A549 (cell line): ENCODE results near the gene ASAP2. TPM values are rescaled to one million over a fixed set of nuclear protein-coding genes. Genes with fewer than 3 reads are reported as not detected.

Experiments used
- ATAC-seq, 2 experiments: fragments of 200-7000 bp in 1 of 2; fragments of >200 bp in 1 of 2; cut with Nextera tagmentation in 1 of 2; cut with Tn5 transposase in 1 of 2; 3 replicates each; pipeline versions ENCODE4 v1.8.0 to v1.9.1; 2018 to 2020; ENCODE audit warnings: mild to moderate bottlenecking in 1 of 2, moderate library complexity in 1 of 2
- CTCF ChIA-PET: fragments of 300-600 bp; sonication (Branson Sonifier 250); formaldehyde crosslinking; extraction: SDS; loops from one replicate; lab custom pipeline; 2021; ENCODE audit warnings: antibody characterized with exemption, inconsistent platforms; lab: Yijun Ruan, JAX
- POLR2A ChIA-PET: fragments of 350-600 bp; formaldehyde crosslinking; extraction: SDS; loops from one replicate; lab custom pipeline; 2021; ENCODE audit warnings: antibody characterized with exemption, inconsistent platforms; lab: Yijun Ruan, JAX
- DNase-seq, 2 experiments: peaks; one replicate each; pipeline versions ENCODE4 v3.0.0 to v3.0.0-alpha.2; 2011 to 2016; ENCODE audit warnings: low read depth in 1 of 2, low spot score in 1 of 2
- FAIRE-seq: peaks from 2 replicates; lab custom pipeline; 2011; peaks lifted over from hg19 to GRCh38; lab: Jason Lieb, UNC
- H3K27ac ChIP-seq, 2 experiments: fragments of >200 bp; sonication (Bioruptor Twin); formaldehyde crosslinking; 3 replicates each; pipeline ENCODE4 v1.5.1; 2016 to 2017
- H3K4me1 ChIP-seq: fragments of >200 bp; sonication (Bioruptor Twin); formaldehyde crosslinking; 3 replicates; pipeline ENCODE4 v1.6.1; 2016
- H3K4me2 ChIP-seq: fragments of >200 bp; sonication (Bioruptor Twin); formaldehyde crosslinking; 3 replicates; pipeline ENCODE4 v1.6.1; 2016
- H3K4me3 ChIP-seq: fragments of >200 bp; sonication (Bioruptor Twin); formaldehyde crosslinking; 3 replicates; pipeline ENCODE4 v1.5.1; 2016
- H3K9me3 ChIP-seq: fragments of >200 bp; sonication (Bioruptor Twin); formaldehyde crosslinking; 3 replicates; pipeline ENCODE4 v1.6.1; 2016
- CBX2 ChIP-seq: fragments of 200-600 bp; sonication (generic); IDR thresholded peaks from 2 replicates; pipeline ENCODE4 v1.6.1; 2016; ENCODE audit warnings: low read depth, mild to moderate bottlenecking, borderline replicate concordance
- CEBPB ChIP-seq, 2 experiments: fragments of >200 bp in 1 of 2; sonication (Bioruptor Twin) in 1 of 2; formaldehyde crosslinking in 1 of 2; IDR thresholded peaks; 2 replicates each; pipeline ENCODE4 v1.6.1; 2012 to 2016
- EHMT2 ChIP-seq: fragments of 200-600 bp; sonication (generic); IDR thresholded peaks from 2 replicates; pipeline ENCODE4 v1.6.1; 2016; ENCODE audit warnings: antibody characterized with exemption, low read depth, mild to moderate bottlenecking, moderate library complexity
- ELK1 ChIP-seq: fragments of 150-350 bp; IDR thresholded peaks from 2 replicates; pipeline ENCODE4 v1.6.1; 2014; ENCODE audit warnings: low read depth, mild to moderate bottlenecking, low read length
- FOSB ChIP-seq: fragments of 250-450 bp; sonication (Bioruptor Pico); IDR thresholded peaks from 2 replicates; pipeline ENCODE4 v1.5.0; 2020; ENCODE audit warnings: mild to moderate bottlenecking, moderate library complexity
- HEYL ChIP-seq: fragments of 250-450 bp; sonication (Bioruptor Pico); IDR thresholded peaks from 2 replicates; pipeline ENCODE4 v1.8.0; 2021; ENCODE audit warnings: mild to moderate bottlenecking, moderate library complexity
- KDM1A ChIP-seq: fragments of 200-600 bp; sonication (generic); IDR thresholded peaks from 2 replicates; pipeline ENCODE4 v1.6.1; 2016; ENCODE audit warnings: low read depth, mild to moderate bottlenecking
- MAX ChIP-seq: IDR thresholded peaks from 2 replicates; pipeline ENCODE4 v1.6.1; 2012
- NFE2L2 ChIP-seq: fragments of 150-350 bp; conservative IDR thresholded peaks from 2 replicates; pipeline ENCODE4 v1.6.1; 2014; ENCODE audit warnings: low read length
- POLR2A ChIP-seq: IDR thresholded peaks from 2 replicates; pipeline ENCODE4 v1.6.1; 2012; ENCODE audit warnings: mild to moderate bottlenecking, low read length
- RFX5 ChIP-seq: fragments of 450-650 bp; IDR thresholded peaks from 2 replicates; pipeline ENCODE4 v1.7.1; 2014; ENCODE audit warnings: antibody characterized with exemption, mild to moderate bottlenecking, moderate library complexity
- RNF2 ChIP-seq: fragments of 200-600 bp; sonication (generic); IDR thresholded peaks from 2 replicates; pipeline ENCODE4 v1.6.1; 2016; ENCODE audit warnings: low read depth, mild to moderate bottlenecking, antibody characterized with exemption, moderate library complexity, borderline replicate concordance
- ZSCAN20 ChIP-seq: fragments of 250-450 bp; sonication (Bioruptor Pico); IDR thresholded peaks from 2 replicates; pipeline ENCODE4 v1.8.0; 2022; ENCODE audit warnings: mild to moderate bottlenecking, moderate library complexity
- WGBS: methylation state at CpG from one replicate; pipeline ENCODE4 v1.1.6; 2017; ENCODE audit errors: missing lambda C conversion rate; 5-methylcytosine and 5-hydroxymethylcytosine counted together
- polyA plus RNA-seq, 4 experiments: library from polyadenylated mRNA; depleted of rRNA in 3 of 4; stranded (reverse); fragments of >200 nt; fragmentation: RNase III in 1 of 4; extraction: RNeasy Plus Mini Kit Qiagen cat#74134 plus additional on column Dnase treatment in 1 of 4; gene quantifications; 2 replicates in 3 of 4; 3 replicates in 1 of 4; pipeline ENCODE4 v1.2.3, GENCODE V29; 2011 to 2017
- TF ChIP-seq, protein P1 (sequence below): fragments of >200 bp; sonication (Bioruptor Twin); formaldehyde crosslinking; IDR thresholded peaks from 2 replicates; pipeline ENCODE4 v1.6.1; 2016
- TF ChIP-seq, protein P2 (sequence below): fragments of >200 bp; sonication (Bioruptor Twin); formaldehyde crosslinking; IDR thresholded peaks from 3 replicates; pipeline ENCODE4 v1.6.1; 2016

Gene ASAP2
- polyA plus RNA-seq, 2 of the 4 experiments (the other 2 are of a cell fraction), result 17.8 to 27.9 TPM

- no peak overlapping the region for H3K4me3 ChIP-seq
- peak overlapping the region; percentile 44 for H3K4me2 ChIP-seq
- ChIA-PET POLR2A (interaction anchor here (0.9 kb wide), 1 partner anchor 45 kb away, joined by 3 read pairs; no protein-coding TSS in a partner anchor), CTCF (interaction anchor here (0.7 to 2.3 kb wide), 6 partner anchors 15 to 185 kb away, joined by 3 to 11 read pairs (median 4); partner anchors contain the start of gene ASAP2)
- no peaks in the 10 kb centered on the region for H3K9me3 ChIP-seq
- 58% methylated on average over 3 of the region's 3 CpGs for WGBS
- DNase-seq (peak in 1 of 2 experiments; percentile 36), FAIRE-seq (no peak), ATAC-seq (0 out of 6 replicates have a peak, but pooled peaks of 1 of the 2 experiments have one; percentile 26)
- H3K4me1 ChIP-seq, result peaks cover 19% of the 10 kb centered on the region
- peak overlapping the region; percentile 44 to 76; a peak in 5 of 6 replicates for H3K27ac ChIP-seq
- TF ChIP-seq NFE2L2 (peak; percentile 12; the same call in 1 of the 2 replicates), ZSCAN20 (CRISPR knock-in tag) (no peak)
These were observed 120.4 kb downstream of the ASAP2 start for GRCh38 chr2:9326975-9327374.

DNA sequence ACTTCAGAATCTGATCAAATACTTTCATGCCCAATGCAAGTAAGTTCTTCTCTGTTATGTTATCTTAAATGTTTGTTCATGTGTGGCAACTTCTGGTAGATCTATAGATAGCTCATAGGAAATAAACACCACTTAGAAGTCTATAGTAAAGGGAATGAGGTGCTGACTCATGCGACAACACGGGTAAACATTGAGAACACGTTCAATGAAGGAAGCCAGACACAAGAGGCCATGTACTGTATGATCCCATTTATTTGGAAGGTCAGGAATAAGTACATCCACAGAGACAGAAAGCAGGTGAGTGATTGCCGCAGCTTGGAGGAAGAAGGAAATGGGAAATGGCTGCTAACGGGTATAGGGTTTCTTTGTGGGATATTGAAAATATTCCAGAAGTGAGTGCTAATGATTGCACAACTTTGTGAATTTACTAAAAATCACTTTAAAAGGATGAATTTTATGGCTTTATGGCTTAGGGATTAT is 121.3 kb downstream of the ASAP2 start:
- H3K9me3 ChIP-seq, result no peaks in the 10 kb centered on the region
- 72% methylated on average over 5 of the region's 5 CpGs for WGBS
- TF ChIP-seq CEBPB (IDR thresholded peaks at IDR 0.05), result peak in 1 of 2 experiments; percentile 10; a peak in 1 of 4 replicates
- TF ChIP-seq, protein P1, sequence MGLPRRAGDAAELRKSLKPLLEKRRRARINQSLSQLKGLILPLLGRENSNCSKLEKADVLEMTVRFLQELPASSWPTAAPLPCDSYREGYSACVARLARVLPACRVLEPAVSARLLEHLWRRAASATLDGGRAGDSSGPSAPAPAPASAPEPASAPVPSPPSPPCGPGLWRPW, result no peak
- TF ChIP-seq POLR2A, result no peak
- TF ChIP-seq, all 56 proteins: peak for 1
- POLR2A ChIA-PET, result no interaction called here
- DNase-seq, result peak in 1 of 2 experiments; percentile 31
- peak in 1 of 2 experiments; percentile 68; a peak in 3 of 6 replicates for ATAC-seq
- H3K4me2 ChIP-seq, result peak overlapping the region; percentile 44; the same call in 2 of the 3 replicates
- peak overlapping the region; percentile 44 to 76; a peak in 4 of 6 replicates for H3K27ac ChIP-seq
- peaks cover 19% of the 10 kb centered on the region for H3K4me1 ChIP-seq
- H3K4me3 ChIP-seq, result no peak overlapping the region
- CTCF ChIA-PET, result interaction anchor here (0.7 to 2.3 kb wide), 4 partner anchors 49 to 471 kb away, joined by 3 to 11 read pairs (median 4); partner anchors contain the start of gene ASAP2
- no peak for FAIRE-seq

DNA sequence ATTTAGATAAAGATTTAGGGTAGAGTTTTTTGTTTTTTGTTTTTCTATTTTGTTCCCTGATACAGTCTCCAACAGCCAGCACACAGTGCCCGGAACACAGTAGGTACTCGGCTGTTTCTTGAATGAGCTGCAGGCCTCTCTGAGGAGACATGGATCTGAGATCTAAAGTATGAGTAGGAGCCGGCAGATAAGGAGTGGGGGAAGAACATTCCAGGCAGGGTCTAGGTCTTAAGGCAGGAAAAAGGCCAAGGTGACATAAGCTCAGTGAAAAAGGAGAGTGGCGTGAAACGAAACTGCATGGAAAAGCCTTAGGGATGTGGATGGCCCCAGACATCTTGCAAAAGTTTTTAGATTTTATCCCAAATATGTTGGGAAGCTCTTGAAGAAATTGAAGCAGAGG is 122.3 kb downstream of the ASAP2 start:
- TF ChIP-seq MAX (no peak), HEYL (no peak), RFX5 (no peak), RNF2 (no peak), FOSB (CRISPR knock-in tag) (no peak), ELK1 (no peak)
- TF ChIP-seq, protein P2, sequence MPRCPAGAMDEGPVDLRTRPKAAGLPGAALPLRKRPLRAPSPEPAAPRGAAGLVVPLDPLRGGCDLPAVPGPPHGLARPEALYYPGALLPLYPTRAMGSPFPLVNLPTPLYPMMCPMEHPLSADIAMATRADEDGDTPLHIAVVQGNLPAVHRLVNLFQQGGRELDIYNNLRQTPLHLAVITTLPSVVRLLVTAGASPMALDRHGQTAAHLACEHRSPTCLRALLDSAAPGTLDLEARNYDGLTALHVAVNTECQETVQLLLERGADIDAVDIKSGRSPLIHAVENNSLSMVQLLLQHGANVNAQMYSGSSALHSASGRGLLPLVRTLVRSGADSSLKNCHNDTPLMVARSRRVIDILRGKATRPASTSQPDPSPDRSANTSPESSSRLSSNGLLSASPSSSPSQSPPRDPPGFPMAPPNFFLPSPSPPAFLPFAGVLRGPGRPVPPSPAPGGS, result no peak
- TF ChIP-seq, all 56 proteins: peak for 0
- H3K4me3 ChIP-seq, result no peak overlapping the region
- no peak overlapping the region for H3K4me2 ChIP-seq
- peaks cover 19% of the 10 kb centered on the region for H3K4me1 ChIP-seq
- no peak for FAIRE-seq
- no peak for ATAC-seq
- no peak overlapping the region for H3K27ac ChIP-seq
- DNase-seq, result no peak
- 89% methylated on average over 5 of the region's 5 CpGs for WGBS
- ChIA-PET POLR2A (no interaction called here), CTCF (interaction anchor here (0.6 to 15.6 kb wide), 4 partner anchors 31 to 238 kb away, joined by 3 to 209 read pairs (median 58); partner anchors contain the start of gene ASAP2)
- H3K9me3 ChIP-seq, result no peaks in the 10 kb centered on the region

GRCh38 chr2:9329497-9329896 is 122.9 kb downstream of the ASAP2 start:
- no peak for FAIRE-seq

More at GRCh38 chr2:9329497-9329896, 122.9 kb downstream of the ASAP2 start:
- WGBS, result 92% methylated on average over 5 of the region's 5 CpGs
- Histone ChIP-seq H3K4me1 (peaks cover 19% of the 10 kb centered on the region), H3K4me2 (no peak overlapping the region), H3K9me3 (no peaks in the 10 kb centered on the region), H3K4me3 (no peak overlapping the region), H3K27ac (no peak overlapping the region)
- no peak for TF ChIP-seq EHMT2
- no peak for TF ChIP-seq KDM1A
- no peak for TF ChIP-seq RNF2
- TF ChIP-seq MAX, result no peak
- no peak for TF ChIP-seq CBX2
- CTCF ChIA-PET, result interaction anchor here (0.6 to 15.6 kb wide), 3 partner anchors 32 to 189 kb away, joined by 3 to 209 read pairs (median 114); partner anchors contain the start of gene ASAP2
- no peak for DNase-seq
- ATAC-seq, result no peak
- POLR2A ChIA-PET, result no interaction called here
